Umbilical cord (tissue), 2 donors: ENCODE results near the gene NLRP1. TPM values are rescaled to one million over a fixed set of nuclear protein-coding genes. Genes with fewer than 3 reads are reported as not detected.
"Not testable (repeated sequence)": the region's sequence is repeated elsewhere in the genome, so short reads cannot be mapped to it uniquely, and the experiment has no call there.

Experiments
- DNase-seq: peaks from one replicate; pipeline ENCODE4 v3.0.0-alpha.2; 2015; ENCODE audit warnings: low spot score
- total RNA-seq: library from RNA; depleted of rRNA; stranded (reverse); fragments of >200 nt; gene quantifications from one replicate; pipeline ENCODE4 v1.2.3, GENCODE V29; 2014; ENCODE audit warnings: low replicate concordance; ENCODE audit not compliant: insufficient read depth

NLRP1 gene
- total RNA-seq, 1 donor from 2014 or later, result 42.9 TPM

DNA sequence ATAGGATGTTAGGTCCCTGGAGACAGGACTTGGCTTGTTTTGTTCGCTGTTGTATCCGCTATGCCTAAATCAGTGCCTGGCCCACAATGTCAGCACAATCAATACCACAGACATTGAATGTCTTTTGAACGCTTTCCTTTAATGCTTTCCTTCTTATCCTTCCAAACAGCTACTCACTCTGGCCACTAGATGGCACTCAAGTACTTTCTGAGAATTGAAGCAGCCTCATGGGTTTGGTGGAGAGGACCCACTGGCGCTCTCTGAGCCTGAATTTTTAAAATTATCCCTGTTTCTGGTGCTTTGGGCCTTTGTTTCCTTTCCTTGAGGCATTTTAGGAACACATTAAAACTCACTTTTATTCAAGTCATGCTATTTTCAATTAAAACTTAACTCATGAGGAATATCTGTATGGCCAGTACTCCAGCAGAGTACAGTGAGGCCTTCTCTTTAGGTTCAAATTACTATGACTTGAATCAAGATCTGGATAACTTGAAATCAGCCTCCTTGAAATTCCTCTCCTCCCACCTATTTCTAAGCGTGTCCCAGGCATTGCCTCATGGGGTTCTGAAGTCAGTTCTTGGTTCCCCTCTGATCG, 3.2 kb upstream of the NLRP1 start:
- DNase-seq, result peak; percentile 85

DNA sequence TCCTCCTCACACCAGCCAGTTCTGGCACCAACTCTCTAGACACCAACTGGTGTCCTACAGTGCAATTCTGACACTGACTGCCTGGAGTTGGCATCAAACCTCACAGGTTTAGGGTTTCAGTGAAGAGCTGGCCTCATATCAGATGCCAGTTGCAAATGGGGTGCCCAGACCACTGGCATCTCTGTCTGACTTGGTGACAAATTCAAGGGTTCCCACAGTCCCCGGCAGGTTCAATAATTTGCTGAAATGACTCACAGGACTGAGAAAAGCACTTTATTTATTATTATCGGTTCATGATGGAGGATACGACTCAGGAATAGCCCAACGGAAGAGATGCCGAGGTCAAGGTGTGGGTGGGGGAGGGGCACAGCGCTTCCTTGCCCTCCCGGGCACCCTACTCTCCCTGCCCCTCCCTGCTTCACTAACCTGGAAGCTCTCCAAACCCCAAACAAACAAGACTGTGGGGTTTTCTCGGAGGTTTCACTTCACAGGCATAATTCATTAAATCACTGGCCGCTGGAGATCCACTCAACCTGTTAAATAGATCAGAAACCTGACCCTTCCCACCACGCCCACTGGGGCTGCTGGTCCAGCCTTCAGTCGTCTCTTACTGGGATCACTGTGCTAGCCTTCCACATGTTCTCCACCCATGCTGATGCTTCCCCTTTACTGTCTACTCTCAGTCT, 1.7 kb upstream of the NLRP1 start:
- DNase-seq, result no peak

DNA sequence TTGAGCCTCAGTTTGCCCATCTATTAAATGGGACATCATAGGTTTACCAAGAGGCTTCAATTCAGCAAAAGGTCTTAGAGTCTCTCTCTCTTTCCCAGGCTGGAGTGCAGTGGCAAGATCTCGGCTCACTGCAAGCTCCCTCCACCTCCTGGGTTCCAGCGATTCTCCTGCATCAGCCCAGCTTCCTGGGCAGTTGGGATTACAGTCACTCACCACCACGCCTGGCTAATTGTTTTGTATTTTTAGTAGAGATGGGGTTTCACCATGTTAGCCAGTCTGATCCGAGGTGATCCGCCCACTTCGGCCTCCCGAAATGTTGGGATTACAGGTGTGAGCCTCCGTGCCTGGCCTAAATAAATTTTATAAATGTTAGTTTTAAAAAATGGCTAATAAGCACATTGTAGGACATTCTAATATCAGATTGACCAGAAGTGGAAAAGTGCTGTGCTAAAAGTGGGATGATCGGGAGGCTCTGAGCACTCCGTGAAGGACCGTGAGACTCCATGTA, 1.0 kb upstream of the NLRP1 start:
- no peak for DNase-seq

DNA sequence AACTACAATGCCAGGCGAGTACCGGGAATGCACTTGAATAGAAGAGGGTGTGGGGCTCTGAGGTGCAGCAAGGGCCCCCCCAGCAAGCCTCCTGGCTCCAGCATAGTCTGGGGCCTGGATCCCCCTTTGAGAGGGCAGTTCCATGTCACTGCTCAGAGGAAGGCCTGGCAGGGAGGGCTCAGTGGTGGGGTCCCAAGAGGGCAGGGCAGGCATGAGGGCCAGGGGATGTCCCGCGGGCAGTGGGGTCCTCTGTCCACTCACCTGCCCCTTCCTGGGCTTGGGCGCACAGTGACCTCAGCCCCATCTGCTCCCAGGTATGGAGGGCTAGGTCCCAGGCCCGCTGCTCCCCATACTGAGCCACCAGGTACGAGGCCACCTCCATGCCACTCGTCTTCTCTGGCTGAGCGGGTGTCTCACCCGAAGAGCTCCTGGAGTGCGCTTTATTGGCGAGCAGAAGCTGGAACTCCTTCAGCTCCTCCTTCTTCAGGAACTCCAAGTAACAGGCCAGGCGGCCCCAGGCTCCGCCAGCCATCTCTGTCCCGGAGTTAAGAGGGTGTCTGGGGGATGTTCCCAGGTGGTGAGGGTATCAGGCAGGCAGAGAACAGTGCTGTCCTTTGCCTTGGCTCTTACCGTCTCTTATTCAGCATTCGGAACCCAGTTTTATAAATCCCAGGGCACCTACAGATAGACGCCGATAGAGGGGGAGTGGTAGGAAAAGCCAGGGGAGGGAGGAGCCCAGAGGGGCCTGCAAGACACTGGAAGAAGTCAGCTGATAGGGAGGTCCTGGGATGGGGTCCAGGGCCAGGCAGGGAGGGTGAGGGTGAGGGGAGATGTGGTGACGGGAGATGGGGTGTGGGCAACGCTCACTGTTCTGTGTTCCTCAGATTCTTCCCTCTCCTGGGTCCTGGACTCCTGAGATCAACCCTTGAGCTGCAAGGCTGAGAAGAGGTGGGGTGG, 605 bp downstream of the NLRP1 start:
- DNase-seq, result no peak

DNA sequence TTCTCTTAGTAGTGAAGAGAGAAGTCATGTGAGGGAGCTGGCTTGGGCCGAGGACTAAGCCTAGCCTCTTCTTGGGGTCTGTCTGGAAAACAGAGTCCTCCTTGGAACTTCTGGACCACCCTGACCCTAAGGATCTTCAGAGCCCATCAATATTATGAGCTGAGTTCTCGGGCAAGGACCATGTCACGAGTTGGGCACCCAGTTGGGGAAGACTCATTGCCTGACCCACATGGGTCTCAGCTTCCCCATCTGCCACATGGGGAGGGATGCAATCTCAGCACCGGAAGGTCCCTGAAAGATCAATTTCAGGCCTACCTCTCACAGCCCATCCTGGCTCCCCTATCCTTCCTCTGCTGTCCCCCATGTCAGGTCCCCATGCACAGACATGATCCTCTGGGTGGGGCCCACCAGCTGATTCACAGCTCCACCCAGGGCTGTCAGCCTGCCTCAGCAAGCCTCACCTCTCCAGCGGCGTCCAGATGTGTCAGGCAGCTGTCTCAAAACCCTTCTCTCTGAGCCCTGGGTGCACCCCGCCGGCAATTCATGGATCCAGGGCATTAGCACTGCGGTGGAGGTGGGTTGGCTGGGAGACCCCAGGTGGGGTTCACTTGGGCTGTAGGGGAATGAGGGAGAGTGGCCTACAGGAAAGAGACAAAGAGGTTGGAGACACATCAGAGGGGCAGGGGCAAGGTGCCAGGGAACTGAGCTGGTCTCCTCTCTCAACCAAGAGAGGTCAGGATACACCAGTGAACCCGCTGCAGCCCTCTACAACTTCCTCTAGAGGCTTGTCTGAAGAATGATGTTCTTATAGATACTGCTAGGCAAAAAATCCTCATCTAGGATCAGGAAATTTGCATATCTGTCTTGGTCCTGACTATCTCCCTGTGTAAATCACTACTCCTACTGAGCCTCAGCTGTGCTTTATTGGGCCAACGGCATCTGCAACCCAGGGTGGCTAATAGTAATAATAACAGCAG, 1.8 kb downstream of the NLRP1 start:
- no peak for DNase-seq

DNA sequence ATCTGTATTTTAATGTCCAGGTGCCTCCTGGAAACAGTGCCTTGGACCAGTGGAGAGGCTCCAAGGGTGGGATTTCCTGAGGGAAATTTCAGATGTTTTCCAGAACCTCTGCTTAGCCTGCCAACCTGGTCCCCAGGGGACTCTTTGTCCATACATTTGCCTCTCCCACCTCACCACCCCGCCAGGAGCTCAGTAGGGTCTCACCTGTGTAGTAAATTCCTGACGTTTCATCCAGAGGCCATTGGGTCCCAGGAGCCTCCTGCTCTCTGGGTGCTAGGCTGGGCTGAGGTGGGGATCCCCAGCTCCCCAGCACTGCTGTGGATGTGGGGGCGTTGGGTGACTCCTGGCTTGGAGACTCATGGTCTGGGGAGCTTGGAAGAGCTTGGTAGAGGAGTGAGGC, 2.7 kb downstream of the NLRP1 start:
- DNase-seq, result no peak

DNA sequence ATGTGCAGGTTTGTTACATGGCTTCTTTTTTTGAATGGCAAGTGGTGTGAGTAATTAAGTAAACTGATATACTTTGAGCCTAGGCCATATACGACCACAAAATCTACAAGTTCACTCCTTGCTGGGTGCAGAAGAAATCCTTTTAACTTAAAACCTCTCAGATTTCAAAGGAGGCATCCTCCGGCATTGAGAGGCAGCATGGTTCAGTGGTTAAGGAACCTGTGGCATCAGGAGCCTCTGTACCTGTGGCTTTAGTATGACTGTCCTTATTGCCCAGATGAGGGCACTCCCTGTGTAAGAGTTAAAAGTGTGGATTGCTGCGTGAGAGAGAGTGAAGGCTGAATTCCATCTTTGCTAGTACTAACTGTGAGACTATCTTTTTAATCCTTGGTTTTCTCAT, 3.3 kb downstream of the NLRP1 start:
- no peak for DNase-seq

DNA sequence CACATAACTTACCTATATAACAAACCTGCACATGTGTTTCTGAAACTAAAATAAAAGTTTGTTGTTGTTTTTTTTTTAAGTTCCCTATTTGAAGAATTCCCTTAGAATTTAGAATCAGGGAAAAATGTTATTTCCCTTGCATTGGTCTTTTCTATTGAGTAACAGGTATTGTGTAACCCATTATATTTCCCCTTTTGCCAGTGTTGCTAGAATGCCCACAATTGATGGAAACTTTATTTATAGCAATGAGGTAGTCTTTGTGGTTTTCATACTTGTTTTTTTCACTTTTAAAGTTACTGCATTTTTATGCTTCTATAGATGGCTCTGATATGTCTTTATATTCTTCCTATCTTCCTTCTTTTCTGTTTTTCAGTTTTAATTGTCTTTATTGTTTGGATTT, 3.9 kb downstream of the NLRP1 start:
- DNase-seq, result no peak

DNA sequence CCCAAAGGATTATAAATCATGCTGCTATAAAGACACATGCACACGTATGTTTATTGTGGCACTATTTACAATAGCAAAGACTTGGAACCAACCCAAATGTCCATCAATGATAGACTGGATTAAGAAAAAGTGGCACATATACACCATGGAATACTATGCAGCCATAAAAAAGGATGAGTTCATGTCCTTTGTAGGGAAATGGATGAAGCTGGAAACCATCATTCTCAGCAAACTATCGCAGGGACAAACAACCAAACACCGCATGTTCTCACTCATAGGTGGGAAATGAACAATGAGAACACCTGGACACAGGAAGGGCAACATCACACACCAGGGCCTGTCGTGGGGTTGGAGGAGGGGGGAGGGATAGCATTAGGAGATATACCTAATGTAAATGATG, 5.5 kb downstream of the NLRP1 start:
- DNase-seq, result not testable (repeated sequence)

DNA sequence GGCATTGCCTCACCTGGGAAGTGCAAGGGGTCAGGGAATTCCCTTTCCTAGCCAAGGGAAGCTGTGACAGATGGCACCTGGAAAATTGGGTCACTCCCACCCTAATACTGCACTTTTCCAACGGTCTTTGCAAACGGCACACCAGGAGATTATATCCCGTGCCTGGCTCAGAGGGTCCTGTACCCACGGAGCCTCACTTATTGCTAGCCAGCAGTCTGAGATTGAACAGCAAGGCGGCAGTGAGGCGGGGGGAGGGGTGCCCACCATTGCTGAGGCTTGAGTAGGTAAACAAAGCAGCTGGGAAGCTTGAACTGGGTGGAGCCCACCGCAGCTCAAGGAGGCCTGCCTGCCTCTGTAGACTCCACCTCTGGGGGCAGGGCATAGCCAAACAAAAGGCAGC, 11.3 kb downstream of the NLRP1 start:
- DNase-seq, result not testable (repeated sequence)

DNA sequence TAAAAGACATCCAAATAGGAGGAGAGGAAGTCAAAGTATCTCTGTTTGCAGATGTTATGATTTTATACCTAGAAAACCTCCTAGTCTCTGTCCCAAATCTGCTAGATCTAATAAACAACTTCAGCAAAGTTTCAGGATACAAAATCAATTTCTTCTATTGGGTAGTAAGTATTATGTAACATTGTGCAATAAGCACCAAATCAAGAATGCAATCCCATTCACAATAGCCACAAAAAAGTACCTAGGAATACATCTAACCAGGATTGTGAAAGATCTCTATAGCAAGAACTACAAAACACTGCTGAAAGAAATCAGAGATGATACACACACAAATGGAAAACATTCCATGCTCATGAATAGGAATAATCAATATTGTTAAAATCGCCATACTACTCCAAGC, 13.0 kb downstream of the NLRP1 start:
- no peak for DNase-seq

DNA sequence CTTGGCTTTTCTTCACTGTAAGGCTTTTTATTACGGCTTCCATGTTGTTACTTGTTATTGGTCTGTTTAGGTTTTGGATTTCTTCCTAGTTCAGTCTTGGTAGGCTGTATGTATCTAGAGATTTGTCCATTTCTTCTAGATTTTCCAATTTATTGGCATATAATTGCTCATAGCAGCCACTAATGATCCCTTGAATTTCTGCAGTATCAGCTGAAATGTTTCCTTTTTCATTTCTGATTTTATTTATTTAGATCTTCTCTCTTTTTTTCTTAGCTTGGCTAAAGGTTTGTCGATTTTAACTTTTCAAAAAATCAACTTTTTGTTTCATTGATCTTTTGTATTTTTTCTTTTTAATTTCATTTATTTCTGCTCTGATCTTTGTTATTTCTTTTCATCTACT, 18.5 kb downstream of the NLRP1 start:
- DNase-seq, result no peak

DNA sequence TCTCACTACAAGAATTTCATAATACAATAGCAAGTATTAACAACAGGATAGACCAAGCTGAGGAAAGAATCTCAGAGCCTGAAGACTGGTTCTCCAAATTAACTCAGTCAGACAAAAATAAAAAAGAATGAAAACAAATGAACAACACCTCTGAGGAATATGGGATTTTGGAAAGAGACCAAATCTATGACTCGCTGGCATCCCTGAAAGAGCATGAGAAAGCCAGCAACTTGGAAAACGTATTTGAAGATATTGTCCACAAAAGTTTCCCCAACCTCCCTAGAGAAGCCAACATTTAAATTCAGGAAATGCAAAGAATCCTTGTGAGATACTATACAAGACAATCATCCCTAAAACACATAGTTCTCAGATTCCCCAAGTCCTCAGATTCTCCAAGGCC, 20.9 kb downstream of the NLRP1 start:
- DNase-seq, result no peak

DNA sequence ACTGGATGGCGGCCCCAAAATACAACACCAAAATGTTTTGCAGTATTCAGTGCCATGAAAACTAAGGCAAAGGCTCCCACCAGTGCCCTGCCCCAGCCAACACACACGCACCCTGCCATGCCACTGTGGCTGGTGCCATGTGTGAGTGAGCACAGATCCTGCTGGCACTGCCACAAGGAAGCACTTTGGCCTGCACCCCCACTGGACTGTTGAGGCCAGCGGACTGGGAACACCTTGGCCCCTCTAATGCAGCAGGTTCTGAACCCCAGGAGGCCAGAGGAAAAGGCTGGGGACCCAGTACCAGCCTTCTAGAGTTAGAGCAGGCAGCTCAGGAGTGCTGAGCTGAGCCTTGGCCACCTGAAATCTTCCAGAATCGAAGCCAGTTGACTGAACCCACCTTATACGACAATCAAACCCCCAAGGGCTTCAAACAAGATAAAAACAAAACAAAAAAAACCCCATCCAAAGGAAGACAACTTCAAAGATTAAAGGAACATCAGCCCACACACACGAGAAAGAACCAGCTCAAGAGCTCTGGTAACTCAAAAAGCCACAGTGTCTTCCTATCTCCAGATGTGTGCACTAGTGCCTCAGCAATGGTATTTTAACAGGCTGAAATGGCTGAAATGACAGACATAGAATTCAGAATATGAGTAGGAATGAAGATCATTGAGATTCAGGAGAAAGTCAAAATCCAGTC, 21.5 kb downstream of the NLRP1 start:
- DNase-seq, result no peak

DNA sequence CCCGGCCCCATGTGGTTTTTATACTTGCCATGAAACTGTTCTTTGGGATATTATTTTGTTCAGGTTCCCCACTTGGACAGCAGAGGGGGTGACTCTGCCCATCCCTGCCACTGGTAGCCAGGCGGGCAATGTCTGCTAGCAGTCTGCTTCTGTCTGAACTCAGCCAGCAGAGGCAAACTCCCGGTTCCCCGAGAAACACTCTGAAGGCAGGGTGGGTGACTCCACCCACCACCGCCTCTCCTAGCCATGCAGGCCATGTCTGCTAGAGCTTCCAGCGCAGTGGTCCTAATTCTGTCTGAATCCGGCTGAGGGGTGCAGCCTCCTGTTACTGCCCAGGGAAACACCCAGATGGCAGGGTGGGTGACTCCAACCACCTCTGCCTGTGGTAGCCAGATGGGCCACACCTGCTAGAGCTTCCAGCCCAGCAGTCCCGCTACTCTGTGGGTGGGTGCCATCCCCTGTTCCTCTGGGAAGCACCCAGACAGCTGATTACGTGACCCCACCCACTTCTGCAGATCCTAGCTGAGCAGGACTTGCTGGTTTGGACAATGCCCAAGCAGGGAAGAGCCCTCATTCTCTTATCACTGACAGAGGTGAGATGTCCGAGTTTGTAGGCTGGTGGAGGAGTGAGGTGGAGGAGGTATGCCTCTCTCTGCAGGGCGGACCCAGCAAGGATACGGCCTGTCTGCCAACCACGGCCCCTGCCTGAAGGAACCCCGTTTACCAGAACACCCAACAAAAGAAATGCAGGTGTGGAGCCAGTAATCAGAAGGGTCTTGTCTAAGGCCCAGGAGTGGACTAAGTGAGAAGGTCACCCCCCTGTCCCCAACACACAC, 22.4 kb downstream of the NLRP1 start:
- no peak for DNase-seq

DNA sequence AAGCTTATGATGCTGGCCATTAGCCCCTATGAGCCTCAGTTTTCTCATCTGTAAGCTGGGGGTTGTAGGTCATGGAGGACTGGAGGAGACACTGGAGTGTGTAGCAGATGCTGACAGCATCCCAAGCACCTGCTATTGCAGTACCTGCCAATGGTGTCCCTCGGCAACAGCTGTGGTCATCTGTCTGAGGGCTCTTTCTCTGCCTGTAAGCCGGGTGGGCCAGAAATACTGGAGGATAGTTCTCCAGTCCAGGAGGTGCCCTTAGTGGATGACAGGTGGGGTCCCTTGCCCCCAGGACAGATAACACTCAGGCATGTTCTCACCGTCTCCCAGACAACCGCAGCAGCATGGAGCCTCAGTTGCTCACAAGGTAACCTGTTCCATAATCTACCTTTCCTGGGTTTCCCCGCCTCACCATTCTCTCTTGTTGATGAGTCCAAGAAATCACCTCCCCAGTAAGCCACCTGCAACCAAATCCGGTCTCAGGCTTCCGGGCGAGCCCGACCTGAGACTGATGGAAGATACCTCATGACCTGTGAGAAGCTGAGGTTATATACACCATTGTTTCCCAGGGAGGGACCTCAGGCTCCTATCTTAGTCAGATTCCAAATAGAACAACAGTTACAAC, 23.8 kb downstream of the NLRP1 start:
- no peak for DNase-seq

DNA sequence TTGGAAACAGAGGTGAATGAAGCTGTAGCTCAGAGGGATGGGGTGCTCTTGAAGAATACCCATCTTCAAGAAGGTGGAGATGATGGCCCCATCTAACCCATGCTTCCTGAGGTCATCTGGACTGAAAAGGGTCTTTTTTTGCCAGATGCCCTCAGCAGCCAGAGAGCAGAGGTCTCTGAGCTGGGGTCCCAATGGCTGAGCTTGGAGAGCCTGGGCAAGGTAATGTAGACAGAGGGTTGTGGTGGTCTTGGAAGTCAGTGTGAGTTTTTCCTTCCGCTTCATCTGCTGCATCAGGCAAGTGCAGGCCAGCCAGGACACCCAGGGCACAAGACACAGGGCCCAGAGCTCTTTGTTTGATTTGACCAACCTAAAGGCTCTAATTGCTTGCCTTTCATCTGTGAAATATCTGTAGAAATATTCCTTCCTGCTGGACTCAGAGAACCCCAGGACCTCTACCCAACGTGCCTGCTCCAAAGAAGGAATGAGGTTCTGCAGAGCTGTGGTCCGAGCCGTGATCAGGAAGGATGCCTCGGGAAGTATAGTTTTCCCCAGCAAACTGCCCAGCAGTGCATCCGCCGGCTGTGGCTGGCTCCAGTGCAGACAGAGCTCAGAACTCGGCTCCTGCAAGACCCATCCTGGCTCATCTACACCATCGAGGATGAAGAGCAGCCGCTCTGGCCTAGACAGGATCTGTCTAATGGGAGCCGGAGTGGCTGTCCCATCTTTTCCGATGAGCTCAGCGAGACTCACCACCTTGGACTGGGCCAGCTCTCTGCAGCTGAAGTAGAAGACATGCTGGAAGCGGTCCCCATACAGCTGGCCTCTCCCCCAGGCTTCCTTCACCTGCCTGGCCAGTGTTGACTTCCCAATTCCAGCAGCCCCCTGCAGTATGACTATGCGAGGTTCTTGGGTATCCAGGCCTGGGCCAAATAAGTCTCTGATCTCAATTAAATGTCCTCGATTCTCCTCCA, 25.2 kb downstream of the NLRP1 start:
- DNase-seq, result no peak

DNA sequence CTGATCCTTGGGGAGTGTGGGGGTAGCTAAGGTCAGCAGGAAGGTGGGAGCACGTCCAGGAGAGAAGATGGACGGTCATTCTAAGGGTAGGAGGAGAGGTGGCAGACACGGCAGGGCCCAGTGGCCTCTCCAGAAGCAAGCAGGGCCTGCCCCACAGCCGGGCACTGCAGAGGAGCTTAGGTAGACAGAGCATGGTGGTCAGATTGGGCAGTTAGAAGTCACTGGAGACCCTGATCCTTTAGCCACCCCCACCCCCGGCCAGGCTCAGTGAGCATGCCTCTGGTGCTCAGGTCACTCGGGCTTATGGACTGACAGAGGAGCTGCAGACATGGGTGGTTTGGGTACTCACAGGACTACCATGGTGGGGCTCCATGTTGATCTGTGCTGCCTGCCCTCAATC, 26.3 kb downstream of the NLRP1 start:
- no peak for DNase-seq
